Measurements from ENCODE around the gene FHL2. TPM values are rescaled to one million over a fixed set of nuclear protein-coding genes. Genes with fewer than 3 reads are reported as not detected.

Gene FHL2
- total and polyA plus RNA-seq, 9 donors: 300 to 1,049 (median 495) TPM

DNA sequence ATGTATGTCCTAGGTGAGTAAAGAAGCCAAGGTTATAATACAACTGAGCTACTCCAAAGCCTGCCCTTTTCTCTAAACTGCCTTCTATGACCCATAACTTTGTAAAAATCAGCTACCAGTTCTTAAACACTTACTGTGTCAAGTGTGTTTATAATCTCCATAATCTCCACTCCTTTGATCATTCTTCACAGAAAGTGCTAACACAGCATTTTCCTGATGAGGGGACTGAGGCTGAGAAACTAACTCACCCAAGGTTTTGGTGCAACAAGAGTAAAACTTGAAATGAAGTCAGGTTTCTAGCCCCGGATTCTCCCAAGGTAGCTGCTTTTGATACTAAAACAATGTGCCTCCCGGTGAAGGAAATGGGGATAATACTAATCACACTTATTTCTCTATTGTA lies 63.4 kb downstream of the FHL2 start:
- Histone ChIP-seq H3K4me3 (no peak overlapping the region), H3K36me3 (no peaks in the 10 kb centered on the region), H3K27ac (no peak overlapping the region), H3K4me1 (ENCODE audit: insufficient read depth) (no peaks in the 10 kb centered on the region), H3K27me3 (no peaks in the 10 kb centered on the region), H3K9me3 (no peaks in the 10 kb centered on the region)
- 83 to 87% (median 84%) methylated on average over 2 of the region's 2 CpGs for WGBS, 3 donors
- no peak for TF ChIP-seq POLR2A (IDR thresholded peaks at IDR 0.05)
- TF ChIP-seq EP300 (IDR thresholded peaks at IDR 0.05): no peak
- TF ChIP-seq, protein P1, sequence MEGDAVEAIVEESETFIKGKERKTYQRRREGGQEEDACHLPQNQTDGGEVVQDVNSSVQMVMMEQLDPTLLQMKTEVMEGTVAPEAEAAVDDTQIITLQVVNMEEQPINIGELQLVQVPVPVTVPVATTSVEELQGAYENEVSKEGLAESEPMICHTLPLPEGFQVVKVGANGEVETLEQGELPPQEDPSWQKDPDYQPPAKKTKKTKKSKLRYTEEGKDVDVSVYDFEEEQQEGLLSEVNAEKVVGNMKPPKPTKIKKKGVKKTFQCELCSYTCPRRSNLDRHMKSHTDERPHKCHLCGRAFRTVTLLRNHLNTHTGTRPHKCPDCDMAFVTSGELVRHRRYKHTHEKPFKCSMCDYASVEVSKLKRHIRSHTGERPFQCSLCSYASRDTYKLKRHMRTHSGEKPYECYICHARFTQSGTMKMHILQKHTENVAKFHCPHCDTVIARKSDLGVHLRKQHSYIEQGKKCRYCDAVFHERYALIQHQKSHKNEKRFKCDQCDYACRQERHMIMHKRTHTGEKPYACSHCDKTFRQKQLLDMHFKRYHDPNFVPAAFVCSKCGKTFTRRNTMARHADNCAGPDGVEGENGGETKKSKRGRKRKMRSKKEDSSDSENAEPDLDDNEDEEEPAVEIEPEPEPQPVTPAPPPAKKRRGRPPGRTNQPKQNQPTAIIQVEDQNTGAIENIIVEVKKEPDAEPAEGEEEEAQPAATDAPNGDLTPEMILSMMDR (IDR thresholded peaks at IDR 0.05): no peak
- intact Hi-C loops (cut with DNase I): no loop called here
- DNase-seq: no peak

DNA sequence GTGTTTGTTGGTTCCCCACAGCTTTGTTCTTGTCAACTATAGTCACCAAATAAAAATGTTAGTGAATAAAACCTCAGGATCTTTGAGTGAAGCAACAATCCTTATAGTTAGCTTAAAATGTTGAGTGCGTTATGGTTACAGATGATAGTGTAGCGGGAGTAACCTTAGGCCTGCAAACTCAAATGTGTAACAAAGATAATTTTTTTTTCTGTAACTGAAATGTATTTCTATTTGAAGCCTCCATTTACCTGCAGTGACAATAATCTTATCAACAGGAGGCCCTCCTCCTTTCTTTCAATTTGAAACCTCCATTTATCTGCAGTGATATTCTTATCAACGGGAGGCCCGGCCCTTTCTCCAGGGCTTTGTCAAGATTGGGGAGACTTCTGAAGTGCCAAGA lies 64.6 kb downstream of the FHL2 start:
- Histone ChIP-seq H3K4me3 (no peak overlapping the region), H3K4me1 (ENCODE audit: insufficient read depth) (no peaks in the 10 kb centered on the region), H3K27ac (no peak overlapping the region), H3K9me3 (no peaks in the 10 kb centered on the region), H3K27me3 (no peaks in the 10 kb centered on the region), H3K36me3 (no peaks in the 10 kb centered on the region)
- TF ChIP-seq EP300 (IDR thresholded peaks at IDR 0.05) (no peak), POLR2A (IDR thresholded peaks at IDR 0.05) (no peak)
- TF ChIP-seq, protein P1 (IDR thresholded peaks at IDR 0.05): no peak
- intact Hi-C loops (cut with DNase I): no loop called here
- DNase-seq: no peak
- WGBS, 3 donors: 81 to 91% (median 82%) methylated on average over 4 of the region's 4 CpGs

DNA sequence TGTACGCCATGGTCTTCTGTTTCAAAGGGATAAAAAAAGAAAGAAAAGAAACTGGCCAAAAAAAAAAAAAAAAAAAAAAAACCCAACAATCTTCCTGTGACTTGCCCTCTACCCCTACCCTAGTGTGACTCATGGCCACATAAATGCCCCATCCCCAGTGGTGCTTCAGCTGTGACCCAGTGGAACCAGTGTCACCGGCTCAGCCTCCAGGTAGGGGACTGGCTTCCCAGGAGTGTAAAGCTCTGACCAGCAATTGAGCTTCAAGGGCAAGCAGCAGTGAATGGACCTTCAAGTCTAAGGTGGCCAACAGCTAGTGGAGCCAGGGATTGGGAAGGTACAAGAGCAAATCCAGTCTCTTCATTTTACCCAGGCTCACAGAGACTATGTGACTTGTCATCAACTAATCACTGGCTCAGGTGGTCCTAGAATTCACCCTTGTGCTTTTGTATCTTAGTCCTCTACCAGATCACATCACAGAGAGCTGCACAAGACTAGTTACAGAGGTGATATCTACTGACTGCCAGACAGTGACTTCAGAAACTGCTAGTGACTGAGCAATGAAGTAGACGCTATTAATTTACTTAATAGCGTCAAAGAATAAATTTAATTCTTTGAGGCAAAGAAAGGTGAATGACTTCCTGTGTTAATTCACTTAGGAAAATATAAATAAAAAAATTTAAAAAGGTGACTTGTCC lies 68.0 kb downstream of the FHL2 start:
- Histone ChIP-seq H3K9me3 (no peaks in the 10 kb centered on the region), H3K4me1 (ENCODE audit: insufficient read depth) (peaks cover 2% of the 10 kb centered on the region), H3K36me3 (no peaks in the 10 kb centered on the region), H3K4me3 (no peak overlapping the region), H3K27me3 (no peaks in the 10 kb centered on the region), H3K27ac (no peak overlapping the region)
- no peak for DNase-seq
- 92 to 100% (median 94%) methylated on average over 4 of the region's 4 CpGs for WGBS, 3 donors
- intact Hi-C loops (cut with DNase I): no loop called here
- TF ChIP-seq, protein P1 (IDR thresholded peaks at IDR 0.05): no peak
- TF ChIP-seq POLR2A (IDR thresholded peaks at IDR 0.05): no peak
- TF ChIP-seq EP300 (IDR thresholded peaks at IDR 0.05): no peak

DNA sequence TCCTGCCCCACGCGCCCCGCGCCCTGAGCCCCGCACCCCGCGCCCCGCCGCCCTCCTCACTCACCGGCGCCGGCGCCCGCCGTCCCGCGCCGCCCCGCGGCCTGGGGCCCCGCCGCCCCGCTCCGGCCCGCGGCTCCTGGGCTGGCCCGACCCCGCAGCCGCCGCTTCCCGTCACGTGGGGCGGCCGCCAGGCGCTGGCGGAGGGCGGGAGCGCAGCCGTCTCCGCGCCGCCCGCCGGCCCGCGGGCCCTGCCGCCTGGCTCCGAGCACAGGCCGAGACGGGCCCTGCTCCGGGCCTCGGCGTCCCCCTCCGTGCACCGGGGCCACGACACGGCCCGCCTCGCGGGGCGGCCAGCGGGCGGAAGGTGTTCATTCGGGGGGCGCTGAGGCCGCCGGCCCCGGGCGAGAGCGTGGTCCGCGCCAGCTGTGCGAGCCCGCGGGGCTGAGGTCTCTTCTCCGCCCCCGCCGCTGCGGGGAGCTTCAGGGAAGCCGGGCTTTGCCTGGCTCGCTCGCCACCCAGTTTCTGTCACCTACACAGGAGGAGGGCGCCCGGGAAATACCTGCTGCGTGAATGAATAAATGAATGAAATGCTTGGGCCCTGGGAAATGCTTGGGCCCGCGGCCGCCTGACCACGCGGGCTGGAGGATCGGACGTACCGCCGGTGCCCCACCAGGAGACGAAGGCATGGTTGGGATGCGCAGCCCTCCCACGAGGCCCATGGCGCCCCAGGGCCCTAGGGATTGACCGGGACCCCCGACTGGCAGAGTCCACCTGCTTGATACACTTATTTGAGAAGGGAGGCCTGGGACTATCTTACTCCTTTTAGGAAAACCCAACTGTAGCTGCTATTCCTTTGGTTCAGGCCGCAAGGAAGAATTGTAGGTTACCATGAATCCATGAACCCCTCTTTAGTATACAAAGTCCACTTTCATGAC lies 69.0 kb downstream of the FHL2 start, which contains the start of gene TGFBRAP1:
TGFBRAP1 (minus strand) TSS at position 175 of the 935 bp plus-strand sequence. CDS start 21,434 bp downstream, outside the sequence.
- Histone ChIP-seq H3K36me3 (no peaks in the 10 kb centered on the region), H3K27ac (peak within 1 kb of the TSS; percentile 46 to 63), H3K27me3 (no peaks in the 10 kb centered on the region), H3K4me3 (peak within 1 kb of the TSS; percentile 56), H3K4me1 (ENCODE audit: insufficient read depth) (peaks cover 2% of the 10 kb centered on the region), H3K9me3 (no peaks in the 10 kb centered on the region)
- intact Hi-C loops (cut with DNase I): no loop called here
- peak; percentile 44 to 69 (median 57) for DNase-seq
- WGBS, 3 donors: 2% methylated on average over 55 to 101 of the region's 101 CpGs
- TF ChIP-seq EP300 (IDR thresholded peaks at IDR 0.05) (no peak), POLR2A (IDR thresholded peaks at IDR 0.05) (no peak)
- TF ChIP-seq, protein P1 (IDR thresholded peaks at IDR 0.05): no peak
